ENCODE measurements around the gene COTL1.

Gene COTL1

GRCh38 chr16:84593825-84594724, 23.8 kb downstream of the COTL1 start:
- H3K9me3 Mint-ChIP-seq: no peaks in the 10 kb centered on the region
- H3K27ac Mint-ChIP-seq: peak overlapping the region; percentile 77
- H3K4me1 Mint-ChIP-seq (ENCODE audit: low read depth): peaks cover 72% of the 10 kb centered on the region
- H3K4me3 Mint-ChIP-seq: no peak overlapping the region
- H3K36me3 Mint-ChIP-seq (ENCODE audit: low read depth): peaks cover 83% of the 10 kb centered on the region
- intact Hi-C loops (cut with micrococcal nuclease): no loop called here
- no peaks in the 10 kb centered on the region for H3K27me3 Mint-ChIP-seq

DNA sequence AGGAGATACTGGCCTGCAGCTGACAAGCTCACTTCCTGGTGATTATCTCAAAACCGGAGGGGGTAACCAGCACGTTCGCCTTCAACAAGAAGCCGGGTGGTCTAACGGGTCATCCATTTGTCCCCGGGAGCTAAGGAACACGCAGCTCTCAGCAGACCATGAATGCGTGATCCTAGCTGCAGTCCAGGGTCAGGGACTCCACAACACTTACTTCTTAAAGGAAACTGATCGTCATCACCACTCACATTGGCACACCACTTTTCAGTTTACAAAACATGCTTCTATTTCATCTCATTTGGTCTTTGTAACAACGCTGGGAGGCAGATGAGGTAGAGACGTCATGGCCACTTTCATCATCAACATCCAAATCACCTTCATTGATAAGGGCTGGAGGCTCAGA, 25.2 kb downstream of the COTL1 start:
- Mint-ChIP-seq H3K4me3 (no peak overlapping the region), H3K4me1 (ENCODE audit: low read depth) (peaks cover 70% of the 10 kb centered on the region), H3K27me3 (no peaks in the 10 kb centered on the region), H3K9me3 (no peaks in the 10 kb centered on the region), H3K36me3 (ENCODE audit: low read depth) (peaks cover 84% of the 10 kb centered on the region), H3K27ac (peak overlapping the region; percentile 77)
- intact Hi-C loops (cut with micrococcal nuclease): no loop called here

- Mint-ChIP-seq H3K27me3 (no peaks in the 10 kb centered on the region), H3K27ac (peak overlapping the region; percentile 50), H3K4me1 (ENCODE audit: low read depth) (peaks cover 70% of the 10 kb centered on the region), H3K4me3 (no peak overlapping the region), H3K9me3 (no peaks in the 10 kb centered on the region), H3K36me3 (ENCODE audit: low read depth) (peaks cover 84% of the 10 kb centered on the region)
- intact Hi-C loops (cut with micrococcal nuclease): no loop called here
Observed at GRCh38 chr16:84589975-84590719, 27.7 kb downstream of the COTL1 start.

DNA sequence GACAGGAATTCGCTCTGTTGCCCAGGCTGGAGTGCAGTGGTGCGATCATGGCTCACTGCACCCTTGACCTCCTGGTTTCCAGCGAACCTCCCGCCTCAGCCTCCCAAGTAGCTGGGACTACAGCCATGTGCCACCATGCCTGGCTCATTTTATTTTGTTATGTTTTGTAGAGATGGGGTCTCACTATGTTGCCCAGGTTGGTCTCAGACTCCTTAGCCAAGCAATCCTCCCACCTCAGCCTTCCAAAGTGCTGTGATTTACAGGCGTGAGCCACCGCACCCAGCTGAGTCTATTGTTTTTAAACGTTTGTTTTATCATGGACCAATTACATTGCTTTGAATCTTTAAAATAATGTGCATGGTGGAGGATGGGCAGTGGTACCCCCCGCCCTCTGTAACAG, 28.9 kb downstream of the COTL1 start:
- Mint-ChIP-seq H3K36me3 (ENCODE audit: low read depth) (peaks cover 84% of the 10 kb centered on the region), H3K9me3 (no peaks in the 10 kb centered on the region), H3K27ac (peak overlapping the region; percentile 50), H3K4me3 (no peak overlapping the region), H3K4me1 (ENCODE audit: low read depth) (peaks cover 70% of the 10 kb centered on the region), H3K27me3 (no peaks in the 10 kb centered on the region)
- intact Hi-C loops (cut with micrococcal nuclease): no loop called here

DNA sequence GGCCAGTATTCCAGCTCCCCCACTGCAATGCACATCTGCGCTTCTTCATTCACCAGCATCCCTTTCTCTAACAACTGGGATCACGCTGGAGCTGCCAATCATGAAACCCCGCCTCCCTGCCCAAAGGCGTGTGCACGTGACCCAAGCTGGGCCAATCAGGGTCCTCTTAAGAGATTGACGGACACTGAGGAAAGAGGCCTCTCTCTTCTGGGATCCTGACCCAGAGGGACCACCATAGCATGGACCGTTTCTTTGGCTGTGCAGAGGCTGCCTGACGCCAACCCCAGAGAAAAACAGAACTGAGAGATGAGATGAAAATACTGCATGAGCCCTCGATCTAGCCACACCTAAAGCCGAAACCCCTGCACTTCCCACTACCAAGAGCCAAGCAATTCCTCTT, 32.0 kb downstream of the COTL1 start:
- peak overlapping the region; percentile 59 for H3K4me3 Mint-ChIP-seq
- H3K36me3 Mint-ChIP-seq (ENCODE audit: low read depth): peaks cover 86% of the 10 kb centered on the region
- intact Hi-C loops (cut with micrococcal nuclease): loop anchor here (2.0 kb wide), 2 partner anchors 15 to 31 kb away; no protein-coding TSS in a partner anchor
- peak overlapping the region; percentile 85 for H3K27ac Mint-ChIP-seq
- no peaks in the 10 kb centered on the region for H3K9me3 Mint-ChIP-seq
- H3K4me1 Mint-ChIP-seq (ENCODE audit: low read depth): peaks cover 69% of the 10 kb centered on the region
- no peaks in the 10 kb centered on the region for H3K27me3 Mint-ChIP-seq

GRCh38 chr16:84585467-84585866, 32.4 kb downstream of the COTL1 start:
- Mint-ChIP-seq H3K4me3 (peak overlapping the region; percentile 59), H3K4me1 (ENCODE audit: low read depth) (peaks cover 73% of the 10 kb centered on the region), H3K9me3 (no peaks in the 10 kb centered on the region), H3K27me3 (no peaks in the 10 kb centered on the region), H3K27ac (peak overlapping the region; percentile 85), H3K36me3 (ENCODE audit: low read depth) (peaks cover 90% of the 10 kb centered on the region)
- intact Hi-C loops (cut with micrococcal nuclease): no loop called here

DNA sequence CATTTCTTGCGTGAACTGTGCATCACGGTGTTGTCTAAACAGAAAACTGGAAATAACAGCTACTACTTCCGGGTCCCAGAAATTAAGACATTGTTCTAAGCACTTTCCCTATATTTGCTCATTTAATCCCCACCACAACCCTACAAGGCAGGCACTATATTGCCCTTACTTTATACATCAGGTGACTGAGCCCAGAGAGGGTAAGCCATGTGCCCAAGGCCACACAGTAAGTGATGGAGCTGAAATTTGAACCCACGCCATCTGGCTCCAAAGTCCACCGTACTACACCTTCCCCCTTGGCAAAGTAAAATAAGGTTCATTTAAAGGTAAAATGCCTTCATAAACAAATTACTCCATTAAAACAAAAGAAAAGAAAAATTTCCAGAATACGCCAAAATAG, 33.2 kb downstream of the COTL1 start:
- H3K4me3 Mint-ChIP-seq: no peak overlapping the region
- H3K36me3 Mint-ChIP-seq (ENCODE audit: low read depth): peaks cover 90% of the 10 kb centered on the region
- peaks cover 81% of the 10 kb centered on the region for H3K4me1 Mint-ChIP-seq (ENCODE audit: low read depth)
- no peaks in the 10 kb centered on the region for H3K9me3 Mint-ChIP-seq
- no peaks in the 10 kb centered on the region for H3K27me3 Mint-ChIP-seq
- intact Hi-C loops (cut with micrococcal nuclease): no loop called here
- H3K27ac Mint-ChIP-seq: peak overlapping the region; percentile 85

GRCh38 chr16:84583995-84584394, 33.9 kb downstream of the COTL1 start:
- intact Hi-C loops (cut with micrococcal nuclease): no loop called here
- Mint-ChIP-seq H3K9me3 (no peaks in the 10 kb centered on the region), H3K4me1 (ENCODE audit: low read depth) (peaks cover 81% of the 10 kb centered on the region), H3K36me3 (ENCODE audit: low read depth) (peaks cover 90% of the 10 kb centered on the region), H3K27me3 (no peaks in the 10 kb centered on the region), H3K27ac (peak overlapping the region; percentile 85), H3K4me3 (no peak overlapping the region)

- Mint-ChIP-seq H3K4me3 (no peak overlapping the region), H3K9me3 (no peaks in the 10 kb centered on the region), H3K27ac (peak overlapping the region; percentile 22), H3K4me1 (ENCODE audit: low read depth) (peaks cover 83% of the 10 kb centered on the region), H3K27me3 (no peaks in the 10 kb centered on the region), H3K36me3 (ENCODE audit: low read depth) (peaks cover 90% of the 10 kb centered on the region)
- intact Hi-C loops (cut with micrococcal nuclease): no loop called here
Observed at GRCh38 chr16:84582958-84583516, 34.8 kb downstream of the COTL1 start.

DNA sequence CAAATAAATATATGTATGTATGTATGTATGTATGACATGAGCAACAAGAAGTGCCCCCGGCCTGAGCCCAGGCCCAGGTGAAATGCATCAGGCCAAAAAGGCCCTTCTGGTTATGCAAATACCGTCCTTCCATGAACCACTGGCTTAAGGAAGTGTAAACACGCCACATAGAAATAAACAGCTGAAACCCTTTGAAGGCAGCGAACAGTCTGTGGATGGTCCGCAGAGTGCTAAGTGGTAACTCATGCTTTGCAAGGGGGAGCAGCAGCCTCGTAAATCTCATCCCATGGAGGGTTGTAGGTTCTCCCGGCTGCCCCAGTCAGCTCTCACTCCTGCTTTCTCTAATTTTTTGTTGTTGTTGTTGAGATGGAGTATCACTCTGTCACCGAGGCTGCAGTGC, 36.7 kb downstream of the COTL1 start:
- intact Hi-C loops (cut with micrococcal nuclease): no loop called here
- H3K27me3 Mint-ChIP-seq: no peaks in the 10 kb centered on the region
- H3K4me3 Mint-ChIP-seq: no peak overlapping the region
- H3K27ac Mint-ChIP-seq: peak overlapping the region; percentile 46
- H3K4me1 Mint-ChIP-seq (ENCODE audit: low read depth): peaks cover 87% of the 10 kb centered on the region
- H3K9me3 Mint-ChIP-seq: no peaks in the 10 kb centered on the region
- H3K36me3 Mint-ChIP-seq (ENCODE audit: low read depth): peaks cover 93% of the 10 kb centered on the region

DNA sequence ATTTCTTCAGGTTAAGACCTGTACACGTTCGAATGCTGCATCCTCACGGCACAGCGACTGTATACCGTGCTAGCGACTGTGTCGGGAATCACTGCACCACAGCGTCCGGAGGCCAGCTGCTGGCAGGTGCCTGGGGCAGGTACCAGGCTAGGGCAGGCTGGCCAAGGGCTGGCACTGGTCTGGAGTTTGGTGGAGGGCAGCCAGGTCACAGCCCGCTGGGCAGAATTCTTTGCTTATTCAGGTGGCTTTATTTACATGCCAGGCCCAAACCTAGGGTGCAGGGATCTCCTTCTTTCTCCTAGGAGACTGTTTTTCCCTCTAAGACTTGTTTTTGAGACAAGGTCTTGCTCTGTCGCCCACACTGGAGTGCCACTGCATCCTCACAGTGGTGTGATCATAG, 37.9 kb downstream of the COTL1 start:
- intact Hi-C loops (cut with micrococcal nuclease): no loop called here
- H3K36me3 Mint-ChIP-seq (ENCODE audit: low read depth): peaks cover 90% of the 10 kb centered on the region
- H3K27ac Mint-ChIP-seq: no peak overlapping the region
- no peaks in the 10 kb centered on the region for H3K9me3 Mint-ChIP-seq
- no peak overlapping the region for H3K4me3 Mint-ChIP-seq
- H3K27me3 Mint-ChIP-seq: no peaks in the 10 kb centered on the region
- peaks cover 83% of the 10 kb centered on the region for H3K4me1 Mint-ChIP-seq (ENCODE audit: low read depth)

- Mint-ChIP-seq H3K9me3 (no peaks in the 10 kb centered on the region), H3K4me1 (ENCODE audit: low read depth) (peaks cover 80% of the 10 kb centered on the region)
- intact Hi-C loops (cut with micrococcal nuclease): no loop called here
Observed at GRCh38 chr16:84578538-84579126, 39.2 kb downstream of the COTL1 start.

GRCh38 chr16:84577034-84577803, 40.7 kb downstream of the COTL1 start:
- intact Hi-C loops (cut with micrococcal nuclease): no loop called here
- Mint-ChIP-seq H3K27me3 (no peaks in the 10 kb centered on the region), H3K9me3 (no peaks in the 10 kb centered on the region), H3K4me3 (no peak overlapping the region), H3K4me1 (ENCODE audit: low read depth) (peaks cover 86% of the 10 kb centered on the region), H3K36me3 (ENCODE audit: low read depth) (peaks cover 91% of the 10 kb centered on the region), H3K27ac (peak overlapping the region; percentile 63)

More at GRCh38 chr16:84578538-84579126, 39.2 kb downstream of the COTL1 start:
- Mint-ChIP-seq H3K27ac (peak overlapping the region; percentile 63), H3K4me3 (no peak overlapping the region), H3K36me3 (ENCODE audit: low read depth) (peaks cover 90% of the 10 kb centered on the region), H3K27me3 (no peaks in the 10 kb centered on the region)

Data from dendritic cell treated with granulocyte-macrophage colony-stimulating factor and Interleukin-4, amounts not matched to agents 40 ng/mL and 50 ng/mL, for 4 days (primary cell).